Loucy (cell line): Measurements from ENCODE around the gene PFKFB3.

ENCODE experiments used
- H2AFZ ChIP-seq: fragments of 200-600 bp; sonication (generic); 2 replicates; pipeline ENCODE4 v1.6.0; 2016; ENCODE audit warnings: antibody characterized with exemption, mild to moderate bottlenecking, low read length, moderate library complexity
- H3F3A ChIP-seq: fragments of 200-600 bp; 2 replicates; pipeline ENCODE4 v1.6.0; 2016; ENCODE audit warnings: antibody characterized with exemption, low read depth, mild to moderate bottlenecking
- H3K27me3 ChIP-seq: fragments of 200-600 bp; sonication (generic); 2 replicates; pipeline ENCODE4 v1.6.1; 2014; ENCODE audit warnings: low read length, mild to moderate bottlenecking; ENCODE audit not compliant: insufficient read depth, poor library complexity, severe bottlenecking
- H3K36me3 ChIP-seq: fragments of 200-600 bp; sonication (generic); 2 replicates; pipeline ENCODE4 v1.6.1; 2016; ENCODE audit warnings: low read length; ENCODE audit not compliant: insufficient read depth
- H3K4me1 ChIP-seq: fragments of 200-600 bp; sonication (generic); 2 replicates; pipeline ENCODE4 v1.5.1; 2014; ENCODE audit warnings: low read length, mild to moderate bottlenecking; ENCODE audit not compliant: insufficient read depth, poor library complexity, severe bottlenecking
- H3K4me2 ChIP-seq: fragments of 200-600 bp; sonication (generic); 2 replicates; pipeline ENCODE4 v1.6.0; 2014; ENCODE audit warnings: antibody characterized with exemption, low read length, low read depth, mild to moderate bottlenecking; ENCODE audit not compliant: poor library complexity, severe bottlenecking
- H3K4me3 ChIP-seq: fragments of 200-600 bp; sonication (generic); 2 replicates; pipeline ENCODE4 v1.5.1; 2014; ENCODE audit warnings: low read length, mild to moderate bottlenecking, mixed read lengths; ENCODE audit not compliant: poor library complexity, severe bottlenecking
- H3K79me2 ChIP-seq: fragments of 200-600 bp; sonication (generic); 2 replicates; pipeline ENCODE4 v1.6.1; 2014; ENCODE audit warnings: low read length; ENCODE audit not compliant: insufficient read depth
- H3K9ac ChIP-seq: fragments of 200-600 bp; sonication (generic); 2 replicates; pipeline ENCODE4 v1.6.0; 2014; ENCODE audit warnings: mild to moderate bottlenecking, low read depth, low read length, moderate library complexity; ENCODE audit not compliant: poor library complexity, severe bottlenecking
- H3K9me2 ChIP-seq: fragments of 200-600 bp; sonication (generic); replicated peaks from 2 replicates; pipeline ENCODE4 v1.6.1; 2016; ENCODE audit warnings: low read depth, low read length, mixed read lengths
- H3K9me3 ChIP-seq: fragments of 200-600 bp; sonication (generic); 2 replicates; pipeline ENCODE4 v1.6.1; 2014; ENCODE audit warnings: mild to moderate bottlenecking, antibody characterized with exemption, low read length, low read depth; ENCODE audit not compliant: insufficient read depth
- H4K20me1 ChIP-seq: fragments of 200-600 bp; sonication (generic); 2 replicates; pipeline ENCODE4 v1.6.0; 2014; ENCODE audit warnings: antibody characterized with exemption, low read length, mild to moderate bottlenecking; ENCODE audit not compliant: insufficient read depth, poor library complexity, severe bottlenecking
- CTCF ChIP-seq: fragments of 200-600 bp; sonication (generic); conservative IDR thresholded peaks from 2 replicates; pipeline ENCODE4 v1.5.1; 2014; ENCODE audit warnings: mild to moderate bottlenecking, antibody characterized with exemption, low read length
- EZH2phosphoT487 ChIP-seq: fragments of 200-600 bp; IDR thresholded peaks from 2 replicates; pipeline ENCODE4 v1.6.1; 2018; ENCODE audit warnings: antibody characterized with exemption, mild to moderate bottlenecking, moderate library complexity, borderline replicate concordance

PFKFB3 gene

GRCh38 chr10:6199131-6199733 is 3.5 kb upstream of the PFKFB3 start:
- no peaks in the 10 kb centered on the region for H3K27me3 ChIP-seq
- no peaks in the 10 kb centered on the region for H3K9me3 ChIP-seq
- TF ChIP-seq CTCF (no peak), EZH2phosphoT487 (no peak)
- H3K9ac ChIP-seq, result no peak overlapping the region
- H3F3A ChIP-seq, result peaks cover 4% of the 10 kb centered on the region; the same call in 1 of the 2 replicates
- no peaks in the 10 kb centered on the region for H3K9me2 ChIP-seq
- H3K79me2 ChIP-seq, result peaks cover 42% of the 10 kb centered on the region
- no peak overlapping the region for H3K4me3 ChIP-seq
- H3K36me3 ChIP-seq, result no peaks in the 10 kb centered on the region
- H2AFZ ChIP-seq, result no peak overlapping the region
- no peak overlapping the region for H3K4me2 ChIP-seq
- H4K20me1 ChIP-seq, result peaks cover 13% of the 10 kb centered on the region
- peaks cover 18% of the 10 kb centered on the region for H3K4me1 ChIP-seq

- H3F3A ChIP-seq, result peaks cover 4% of the 10 kb centered on the region; the same call in 1 of the 2 replicates
- H3K4me1 ChIP-seq, result peaks cover 27% of the 10 kb centered on the region
- TF ChIP-seq CTCF (no peak), EZH2phosphoT487 (no peak)
- H4K20me1 ChIP-seq, result peaks cover 25% of the 10 kb centered on the region
- H3K79me2 ChIP-seq, result peaks cover 48% of the 10 kb centered on the region
- no peaks in the 10 kb centered on the region for H3K36me3 ChIP-seq
- H3K4me3 ChIP-seq, result peak overlapping the region; percentile 98
- no peaks in the 10 kb centered on the region for H3K9me2 ChIP-seq
- H3K9me3 ChIP-seq, result no peaks in the 10 kb centered on the region
- peak overlapping the region; percentile 98 for H3K4me2 ChIP-seq
- H3K27me3 ChIP-seq, result no peaks in the 10 kb centered on the region
- peak overlapping the region; percentile 72 for H3K9ac ChIP-seq
- no peak overlapping the region for H2AFZ ChIP-seq
Observed at GRCh38 chr10:6200440-6200733, 2.3 kb upstream of the PFKFB3 start.

GRCh38 chr10:6200734-6201515 is 1.8 kb upstream of the PFKFB3 start:
- H3K9me3 ChIP-seq, result no peaks in the 10 kb centered on the region
- peaks cover 27% of the 10 kb centered on the region for H3K4me1 ChIP-seq
- no peaks in the 10 kb centered on the region for H3K9me2 ChIP-seq
- peak overlapping the region; percentile 51; the same call in 1 of the 2 replicates for H2AFZ ChIP-seq
- peaks cover 29% of the 10 kb centered on the region for H4K20me1 ChIP-seq
- TF ChIP-seq CTCF (no peak), EZH2phosphoT487 (no peak)
- H3F3A ChIP-seq, result peaks cover 4% of the 10 kb centered on the region; the same call in 1 of the 2 replicates
- H3K36me3 ChIP-seq, result no peaks in the 10 kb centered on the region
- peaks cover 50% of the 10 kb centered on the region for H3K79me2 ChIP-seq
- H3K27me3 ChIP-seq, result no peaks in the 10 kb centered on the region
- H3K4me2 ChIP-seq, result peak overlapping the region; percentile 98
- H3K9ac ChIP-seq, result peak overlapping the region; percentile 72
- peak overlapping the region; percentile 98 for H3K4me3 ChIP-seq
